IgD-negative memory B cell (primary cell): Measurements from ENCODE around the gene AMER1. TPM values are rescaled to one million over a fixed set of nuclear protein-coding genes. Genes with fewer than 3 reads are reported as not detected.

Experiments
- polyA plus RNA-seq: library from polyadenylated mRNA; unstranded; fragments of 300-500 nt; fragmentation: Illumina TruSeq; gene quantifications from one replicate; pipeline ENCODE4 v1.2.3, GENCODE V29; 2021

AMER1 gene
- polyA plus RNA-seq, 1 donor from 2014 or later: 0.05 TPM

Other genes with a start within 250 kb of the AMER1 start
- gene ASB12, start 24.9 kb upstream of the AMER1 start, polyA plus RNA-seq: not detected
- 1.7 TPM for gene MTMR8, start 189.7 kb upstream of the AMER1 start, polyA plus RNA-seq